ENCODE data around the gene PSMB3.
A peak's percentile ranks its signal among the peaks of the same experiment; 100 is the strongest.
"Not testable (repeated sequence)": the region's sequence is repeated elsewhere in the genome, so short reads cannot be mapped to it uniquely, and the experiment has no call there.

The PSMB3 gene

GRCh38 chr17:38773258-38773657 is 20.7 kb downstream of the PSMB3 start:
- DNase-seq (no peak), ATAC-seq (replicated peaks) (no peak)
- Mint-ChIP-seq H3K9me3 (no peaks in the 10 kb centered on the region), H3K4me3 (no peak overlapping the region), H3K27me3 (no peaks in the 10 kb centered on the region), H3K4me1 (no peaks in the 10 kb centered on the region), H3K27ac (no peak overlapping the region), H3K36me3 (peaks cover 38 to 51% of the 10 kb centered on the region in 2 donors)

GRCh38 chr17:38777641-38778250 is 25.2 kb downstream of the PSMB3 start:
- no peak for ATAC-seq (replicated peaks)
- Mint-ChIP-seq H3K36me3 (peaks cover 30 to 47% of the 10 kb centered on the region in 2 donors), H3K4me3 (no peak overlapping the region), H3K27me3 (no peaks in the 10 kb centered on the region), H3K4me1 (no peaks in the 10 kb centered on the region), H3K27ac (no peak overlapping the region), H3K9me3 (no peaks in the 10 kb centered on the region)
- no peak for DNase-seq

- Mint-ChIP-seq H3K27me3 (no peaks in the 10 kb centered on the region), H3K27ac (peak overlapping the region; percentile 62), H3K4me1 (no peaks in the 10 kb centered on the region), H3K36me3 (peaks cover 19 to 44% of the 10 kb centered on the region in 2 donors), H3K4me3 (no peak overlapping the region), H3K9me3 (no peaks in the 10 kb centered on the region)
- DNase-seq, result no peak
- no peak for ATAC-seq (replicated peaks)
Observed at GRCh38 chr17:38779965-38780752, 27.6 kb downstream of the PSMB3 start.

GRCh38 chr17:38783227-38783626 is 30.7 kb downstream of the PSMB3 start:
- no peaks in the 10 kb centered on the region for H3K9me3 Mint-ChIP-seq
- peaks cover 0 to 2% of the 10 kb centered on the region in 2 donors for H3K4me1 Mint-ChIP-seq
- no peaks in the 10 kb centered on the region for H3K27me3 Mint-ChIP-seq
- DNase-seq, result no peak
- H3K4me3 Mint-ChIP-seq, result no peak overlapping the region
- no peak overlapping the region for H3K27ac Mint-ChIP-seq
- H3K36me3 Mint-ChIP-seq, result peaks cover 17 to 50% of the 10 kb centered on the region in 2 donors
- no peak for ATAC-seq (replicated peaks)

DNA sequence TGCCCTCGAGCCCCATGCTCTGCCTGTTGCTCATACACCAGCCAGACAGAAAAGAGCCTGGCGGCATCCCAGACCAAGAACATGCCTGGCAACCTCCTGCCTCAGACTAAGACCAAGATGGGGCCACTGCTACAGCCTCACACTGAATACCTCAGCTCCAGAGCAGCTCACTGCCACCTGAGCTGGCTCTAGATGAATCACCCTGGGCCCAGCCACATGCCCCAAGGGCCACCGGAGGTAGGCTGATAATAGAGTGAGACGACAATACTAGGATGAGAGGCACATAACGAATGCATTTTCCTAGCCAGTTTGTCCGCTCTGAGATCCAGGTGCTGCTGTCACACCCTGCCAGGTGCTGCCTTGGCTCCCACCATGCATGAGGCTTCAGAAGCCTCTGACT is 33.8 kb downstream of the PSMB3 start:
- H3K4me1 Mint-ChIP-seq, result peaks cover 3 to 9% of the 10 kb centered on the region in 2 donors
- H3K9me3 Mint-ChIP-seq, result no peaks in the 10 kb centered on the region
- no peak overlapping the region for H3K27ac Mint-ChIP-seq
- no peaks in the 10 kb centered on the region for H3K27me3 Mint-ChIP-seq
- ATAC-seq (replicated peaks) (no peak), DNase-seq (no peak)
- H3K36me3 Mint-ChIP-seq, result peaks cover 8 to 38% of the 10 kb centered on the region in 2 donors
- no peak overlapping the region for H3K4me3 Mint-ChIP-seq

DNA sequence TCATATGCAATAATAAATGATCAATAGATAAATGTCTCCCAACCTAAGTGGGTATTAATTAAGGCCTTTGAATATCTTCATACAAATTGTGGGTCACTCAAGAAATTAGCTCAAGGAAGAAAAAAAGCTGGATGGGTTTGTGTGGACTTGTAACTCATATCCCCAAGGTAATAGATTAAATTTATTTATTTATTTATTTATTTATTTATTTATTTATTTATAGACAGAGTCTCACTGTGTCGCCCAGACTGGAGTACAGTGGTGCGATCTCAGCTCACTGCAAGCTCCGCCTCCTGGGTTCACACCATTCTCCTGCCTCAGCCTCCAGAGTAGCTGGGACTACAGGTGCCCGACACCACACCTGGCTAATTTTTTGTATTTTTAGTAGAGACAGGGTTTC is 35.5 kb downstream of the PSMB3 start:
- H3K36me3 Mint-ChIP-seq, result peaks cover 8 to 38% of the 10 kb centered on the region in 2 donors

GRCh38 chr17:38789185-38789584 is 36.6 kb downstream of the PSMB3 start:
- peaks cover 10 to 40% of the 10 kb centered on the region in 2 donors for H3K36me3 Mint-ChIP-seq
- ATAC-seq (replicated peaks), result no peak
- H3K4me3 Mint-ChIP-seq, result no peak overlapping the region
- no peak for DNase-seq
- H3K27me3 Mint-ChIP-seq, result no peaks in the 10 kb centered on the region
- peak overlapping the region; percentile 65 for H3K27ac Mint-ChIP-seq
- no peaks in the 10 kb centered on the region for H3K9me3 Mint-ChIP-seq
- H3K4me1 Mint-ChIP-seq, result peaks cover 6 to 13% of the 10 kb centered on the region in 2 donors

More for the DNA sequence above, 35.5 kb downstream of the PSMB3 start:
- DNase-seq; H3K4me1 Mint-ChIP-seq; H3K9me3 Mint-ChIP-seq; H3K27me3 Mint-ChIP-seq; H3K27ac Mint-ChIP-seq; H3K4me3 Mint-ChIP-seq; ATAC-seq (replicated peaks): not testable (repeated sequence)

DNA sequence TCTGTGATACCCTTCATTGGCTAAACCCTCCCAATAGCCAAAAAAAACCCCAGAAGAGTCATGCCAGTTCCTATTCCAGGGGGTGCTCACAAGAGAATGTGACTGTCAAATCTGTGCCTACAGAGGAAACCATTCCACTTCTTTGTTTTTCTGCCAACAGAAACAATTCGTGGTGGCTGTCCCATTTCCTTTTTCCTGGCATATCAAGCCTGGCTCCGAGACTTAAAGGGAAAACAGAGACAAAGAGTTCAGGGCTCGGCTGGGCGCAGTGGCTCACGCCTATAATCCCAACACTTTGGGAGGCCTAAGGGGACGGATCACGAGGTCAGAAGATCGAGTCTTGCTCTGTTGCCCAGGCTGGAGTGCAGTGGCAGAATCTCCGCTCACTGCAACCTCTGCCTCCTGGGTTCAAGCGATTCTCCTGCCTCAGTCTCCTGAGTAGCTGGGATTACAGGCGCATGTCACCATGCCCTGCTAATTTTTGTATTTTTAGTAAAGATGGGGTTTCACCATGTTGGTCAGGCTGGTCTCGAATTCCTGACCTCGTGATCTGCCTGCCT is 37.7 kb downstream of the PSMB3 start:
- DNase-seq; H3K27me3 Mint-ChIP-seq; H3K4me3 Mint-ChIP-seq; H3K9me3 Mint-ChIP-seq; H3K27ac Mint-ChIP-seq; ATAC-seq (replicated peaks): not testable (repeated sequence)
- peaks cover 13 to 38% of the 10 kb centered on the region in 2 donors for H3K36me3 Mint-ChIP-seq
- peaks cover 6 to 17% of the 10 kb centered on the region in 2 donors for H3K4me1 Mint-ChIP-seq

GRCh38 chr17:38791162-38791561 is 38.6 kb downstream of the PSMB3 start:
- ATAC-seq (replicated peaks) (no peak), DNase-seq (no peak)
- Mint-ChIP-seq H3K27me3 (no peaks in the 10 kb centered on the region), H3K9me3 (no peaks in the 10 kb centered on the region), H3K27ac (no peak overlapping the region), H3K36me3 (peaks cover 15 to 34% of the 10 kb centered on the region in 2 donors), H3K4me1 (peaks cover 6 to 26% of the 10 kb centered on the region in 2 donors), H3K4me3 (no peak overlapping the region)

- Mint-ChIP-seq H3K36me3 (peaks cover 22 to 37% of the 10 kb centered on the region in 2 donors), H3K4me3 (no peak overlapping the region), H3K27ac (no peak overlapping the region), H3K9me3 (no peaks in the 10 kb centered on the region), H3K4me1 (peaks cover 27 to 52% of the 10 kb centered on the region in 2 donors), H3K27me3 (no peaks in the 10 kb centered on the region)
- no peak for DNase-seq
- no peak for ATAC-seq (replicated peaks)
Observed at GRCh38 chr17:38794221-38794620, 41.7 kb downstream of the PSMB3 start.

GRCh38 chr17:38796451-38797157 is 44.1 kb downstream of the PSMB3 start:
- no peaks in the 10 kb centered on the region for H3K27me3 Mint-ChIP-seq
- H3K4me1 Mint-ChIP-seq, result peaks cover 35 to 54% of the 10 kb centered on the region in 2 donors
- DNase-seq, result no peak
- H3K9me3 Mint-ChIP-seq, result no peaks in the 10 kb centered on the region
- no peak for ATAC-seq (replicated peaks)
- H3K27ac Mint-ChIP-seq, result no peak overlapping the region
- peaks cover 24 to 44% of the 10 kb centered on the region in 2 donors for H3K36me3 Mint-ChIP-seq
- no peak overlapping the region for H3K4me3 Mint-ChIP-seq

- no peak for ATAC-seq (replicated peaks)
- peaks cover 37 to 54% of the 10 kb centered on the region in 2 donors for H3K4me1 Mint-ChIP-seq
- H3K4me3 Mint-ChIP-seq, result peak overlapping the region in 1 of 2 donors; percentile 15
- peaks cover 28 to 49% of the 10 kb centered on the region in 2 donors for H3K36me3 Mint-ChIP-seq
- H3K27ac Mint-ChIP-seq, result no peak overlapping the region
- H3K27me3 Mint-ChIP-seq, result no peaks in the 10 kb centered on the region
- no peaks in the 10 kb centered on the region for H3K9me3 Mint-ChIP-seq
- no peak for DNase-seq
Observed at GRCh38 chr17:38797158-38797490, 44.6 kb downstream of the PSMB3 start.

GRCh38 chr17:38797828-38798227 is 45.3 kb downstream of the PSMB3 start:
- Mint-ChIP-seq H3K4me3 (peak overlapping the region; percentile 96 to 99), H3K4me1 (peaks cover 37 to 54% of the 10 kb centered on the region in 2 donors), H3K27me3 (no peaks in the 10 kb centered on the region), H3K9me3 (no peaks in the 10 kb centered on the region), H3K36me3 (peaks cover 32 to 53% of the 10 kb centered on the region in 2 donors), H3K27ac (peak overlapping the region; percentile 81)
- no peak for ATAC-seq (replicated peaks)
- DNase-seq, result no peak
